HepG2 (cell line): ENCODE data around the gene COL5A1. TPM values are rescaled to one million over a fixed set of nuclear protein-coding genes. Genes with fewer than 3 reads are reported as not detected.

Source experiments
- ATAC-seq: fragments of 200-7000 bp; cut with Tn5 transposase; 3 replicates; pipeline ENCODE4 v1.9.1; 2020; ENCODE audit warnings: mild to moderate bottlenecking, moderate library complexity
- BruUV-seq: library from RNA; stranded (reverse); fragments of 400-500 nt; replicated peaks from 2 replicates; lab custom pipeline; 2021; lab: Mats Ljungman, UMichigan
- CTCF ChIA-PET: fragments of 300-600 bp; formaldehyde crosslinking; extraction: SDS; loops from one replicate; lab custom pipeline; 2021; ENCODE audit warnings: low total read pairs, inconsistent platforms, low intra/inter-chr PET ratio; lab: Yijun Ruan, JAX
- POLR2A ChIA-PET: fragments of 350-600 bp; sonication (Branson Sonifier 250); formaldehyde crosslinking; loops from one replicate; lab custom pipeline; 2020; ENCODE audit warnings: antibody characterized with exemption, inconsistent platforms; lab: Yijun Ruan, JAX
- DNase-seq: peaks from one replicate; pipeline ENCODE4 v3.0.0-alpha.2; 2015; ENCODE audit warnings: low spot score
- FAIRE-seq: peaks from 3 replicates; lab custom pipeline; 2011; peaks lifted over from hg19 to GRCh38; lab: Jason Lieb, UNC
- H2AFZ ChIP-seq: one replicate; pipeline ENCODE4 v1.6.1; 2011; ENCODE audit warnings: low read length, inconsistent platforms
- H3K27ac ChIP-seq: fragments of 300-600 bp; 3 replicates; pipeline ENCODE4 v1.8.0; 2011; ENCODE audit warnings: mixed run types, mild to moderate bottlenecking, mixed read lengths, low read length, inconsistent platforms; ENCODE audit not compliant: insufficient read depth; ENCODE audit errors: extremely low read length
- H3K27me3 ChIP-seq, 2 experiments: fragments of 200-600 bp in 1 of 2; 2 replicates in 1 of 2; 3 replicates in 1 of 2; pipeline versions ENCODE4 v1.6.0 to v1.8.0; 2011; ENCODE audit warnings: low read length in 2 of 2, mild to moderate bottlenecking in 2 of 2, moderate library complexity in 2 of 2, inconsistent platforms in 1 of 2; ENCODE audit not compliant: insufficient read depth in 2 of 2, control insufficient read depth in 1 of 2
- H3K36me3 ChIP-seq, 2 experiments: fragments of 200-600 bp in 1 of 2; replicated peaks in 1 of 2; 2 replicates in 1 of 2; 3 replicates in 1 of 2; pipeline versions ENCODE4 v1.5.1 to v1.8.0; 2011; ENCODE audit warnings: low read length in 2 of 2, inconsistent platforms in 1 of 2; ENCODE audit not compliant: insufficient read depth in 2 of 2, control insufficient read depth in 1 of 2
- H3K4me1 ChIP-seq: 2 replicates; pipeline ENCODE4 v1.5.1; 2012; ENCODE audit warnings: low read length, inconsistent platforms; ENCODE audit not compliant: insufficient read depth
- H3K4me2 ChIP-seq: 2 replicates; pipeline ENCODE4 v1.6.0; 2011; ENCODE audit warnings: low read depth, low read length, inconsistent platforms
- H3K4me3 ChIP-seq, 3 experiments: fragments of 200-600 bp in 1 of 3; sonication (generic), shearing (Covaris generic) in 1 of 3; replicated peaks in 1 of 3; 2 replicates each; pipeline ENCODE4 v1.5.1; 2011 to 2016; ENCODE audit warnings: low read length in 3 of 3, inconsistent platforms in 2 of 3, low read depth in 2 of 3, mild to moderate bottlenecking in 2 of 3, control low read depth in 1 of 3, mixed read lengths in 1 of 3; ENCODE audit not compliant: insufficient read depth in 1 of 3
- H3K79me2 ChIP-seq: one replicate; pipeline ENCODE4 v1.6.1; 2011; ENCODE audit warnings: low read length, inconsistent platforms; ENCODE audit not compliant: insufficient read depth
- H3K9ac ChIP-seq: 2 replicates; pipeline ENCODE4 v1.6.0; 2011; ENCODE audit warnings: mild to moderate bottlenecking, low read depth, low read length, inconsistent platforms; ENCODE audit not compliant: insufficient read depth
- H3K9me3 ChIP-seq: 2 replicates; pipeline ENCODE4 v1.5.1; 2012; ENCODE audit warnings: mild to moderate bottlenecking, low read length
- H4K20me1 ChIP-seq: 2 replicates; pipeline ENCODE4 v1.6.0; 2011; ENCODE audit warnings: inconsistent platforms, mild to moderate bottlenecking, low read length, moderate library complexity; ENCODE audit not compliant: insufficient read depth
- E2F5 ChIP-seq: sonication (generic); formaldehyde crosslinking; conservative IDR thresholded peaks from 2 replicates; pipeline ENCODE4 v1.4.0; 2020; ENCODE audit warnings: missing genetic modification reagents
- ELF3 ChIP-seq: IDR thresholded peaks from 2 replicates; pipeline ENCODE4 v1.6.1; 2016; ENCODE audit warnings: missing genetic modification reagents, missing compliant biosample characterization
- ISL2 ChIP-seq: sonication (generic); formaldehyde crosslinking; IDR thresholded peaks from 2 replicates; pipeline ENCODE4 v1.5.0; 2020; ENCODE audit warnings: missing genetic modification reagents
- PRDM4 ChIP-seq: sonication (generic); formaldehyde crosslinking; IDR thresholded peaks from 2 replicates; pipeline ENCODE4 v1.9.0; 2021; ENCODE audit warnings: missing genetic modification reagents, borderline replicate concordance
- REXO4 ChIP-seq: sonication (generic); formaldehyde crosslinking; IDR thresholded peaks from 2 replicates; pipeline ENCODE4 v1.8.0; 2022; ENCODE audit warnings: missing genetic modification reagents, mild to moderate bottlenecking, borderline replicate concordance
- ZBTB44 ChIP-seq: sonication (generic); formaldehyde crosslinking; IDR thresholded peaks from 2 replicates; pipeline ENCODE4 v1.4.0; 2020; ENCODE audit warnings: missing genetic modification reagents
- ZNF207 ChIP-seq: fragments of 450-650 bp; IDR thresholded peaks from 2 replicates; pipeline ENCODE4 v1.6.1; 2016; ENCODE audit warnings: antibody characterized with exemption, borderline replicate concordance
- ZNF292 ChIP-seq: sonication (generic); formaldehyde crosslinking; IDR thresholded peaks from 2 replicates; pipeline ENCODE4 v1.8.1; 2022; ENCODE audit warnings: mild to moderate bottlenecking, low read depth, missing genetic modification reagents, borderline replicate concordance
- ZNF34 ChIP-seq: sonication (generic); formaldehyde crosslinking; IDR thresholded peaks from 2 replicates; pipeline ENCODE4 v1.4.0; 2020; ENCODE audit warnings: mild to moderate bottlenecking, missing genetic modification reagents, borderline replicate concordance
- ZNF543 ChIP-seq: sonication (generic); formaldehyde crosslinking; IDR thresholded peaks from 2 replicates; pipeline ENCODE4 v1.4.0; 2020; ENCODE audit warnings: mild to moderate bottlenecking, missing genetic modification reagents
- ZNF589 ChIP-seq: sonication (generic); formaldehyde crosslinking; conservative IDR thresholded peaks from 2 replicates; pipeline ENCODE4 v1.8.0; 2022; ENCODE audit warnings: mild to moderate bottlenecking, moderate library complexity, missing genetic modification reagents
- ZNF605 ChIP-seq: sonication (generic); formaldehyde crosslinking; IDR thresholded peaks from 2 replicates; pipeline ENCODE4 v1.8.0; 2022; ENCODE audit warnings: mild to moderate bottlenecking, missing genetic modification reagents
- ZNF704 ChIP-seq: sonication (generic); formaldehyde crosslinking; IDR thresholded peaks from 2 replicates; pipeline ENCODE4 v1.8.1; 2023; ENCODE audit warnings: mild to moderate bottlenecking, inconsistent platforms, moderate library complexity, missing genetic modification reagents, borderline replicate concordance
- WGBS: methylation state at CpG from one replicate; pipeline ENCODE4 v1.1.6; 2017; ENCODE audit warnings: low lambda C conversion rate; 5-methylcytosine and 5-hydroxymethylcytosine counted together
- in situ Hi-C: cut with HindIII; loops from 2 replicates; pipeline ENCODE4 v1.10.0; 2017; ENCODE audit warnings: low pct_unique_long_range_greater_than_20kb; ENCODE audit not compliant: extremely low pct_ligation_motif_present
- intact Hi-C: fragments of 100-400 bp; cut with micrococcal nuclease; formaldehyde crosslinking; loops from one replicate; pipeline ENCODE4 v1.10.0; 2022; ENCODE audit not compliant: unreplicated experiment
- polyA plus RNA-seq, 8 experiments: library from polyadenylated mRNA; depleted of rRNA in 3 of 8; stranded (reverse) in 7 of 8; unstranded in 1 of 8; fragments of >200 nt; fragmentation: Illumina TruSeq in 4 of 8; extraction: Trizol in 4 of 8; gene quantifications; 2 replicates each; pipeline versions ENCODE4 v1.2.1 to v1.2.3, GENCODE V29; 2011 to 2016; ENCODE audit warnings: low read depth in 4 of 8, missing spikeins in 1 of 8, mixed read lengths in 1 of 8; ENCODE audit not compliant: insufficient read depth in 1 of 8
- total RNA-seq, 5 experiments: library from RNA; depleted of rRNA; stranded (reverse); fragments of >200 nt; fragmentation: Illumina TruSeq; extraction: Trizol; gene quantifications; 2 replicates each; pipeline ENCODE4 v1.2.3, GENCODE V29; 2016; ENCODE audit warnings: low read depth in 1 of 5

Gene COL5A1
- total and polyA plus RNA-seq, 2 of the 13 experiments (the other 11 are each of a cell fraction or from before 2014, with no cell fraction given) = not detected

GRCh38 chr9:134756098-134756497 is 114.5 kb downstream of the COL5A1 start (continued):
- TF ChIP-seq ZNF605 (CRISPR knock-in tag) (no peak), ISL2 (CRISPR knock-in tag) (no peak), ZBTB44 (CRISPR knock-in tag) (no peak), ZNF207 (no peak)

- no peak for ATAC-seq
- 4% methylated on average over 11 of the region's 26 CpGs for WGBS
- no peak overlapping the region for H3K4me3 ChIP-seq
- BruUV-seq = no TSS peak
- no peaks in the 10 kb centered on the region for H4K20me1 ChIP-seq
- no peak for TF ChIP-seq ZNF704 (CRISPR knock-in tag)
- no peak for TF ChIP-seq E2F5 (CRISPR knock-in tag)
- TF ChIP-seq REXO4 (CRISPR knock-in tag) = no peak
- TF ChIP-seq ZNF589 = no peak
- TF ChIP-seq PRDM4 (CRISPR knock-in tag) = no peak
- TF ChIP-seq ZNF292 (CRISPR knock-in tag) = no peak
- no peak for TF ChIP-seq ELF3 (CRISPR knock-in tag)
- TF ChIP-seq ZNF543 (CRISPR knock-in tag) = no peak
- TF ChIP-seq ZNF34 (CRISPR knock-in tag) = no peak
- TF ChIP-seq, all 625 proteins: peak for 0
- H3K79me2 ChIP-seq = no peaks in the 10 kb centered on the region
- H3K4me2 ChIP-seq = no peak overlapping the region
- in situ Hi-C loops = no loop called here
- H3K27me3 ChIP-seq = peaks cover 21 to 59% of the 10 kb centered on the region in 2 experiments; a peak in 4 of 5 replicates
- H3K27ac ChIP-seq = no peak overlapping the region
- no peaks in the 10 kb centered on the region for H3K36me3 ChIP-seq
- H3K9ac ChIP-seq = no peak overlapping the region
- no peak for FAIRE-seq
- intact Hi-C loops = no loop called here
- ChIA-PET POLR2A (no interaction called here), CTCF (no interaction called here)
- H2AFZ ChIP-seq = no peak overlapping the region
- no peaks in the 10 kb centered on the region for H3K4me1 ChIP-seq
- no peak for DNase-seq
- no peaks in the 10 kb centered on the region for H3K9me3 ChIP-seq
These were observed 115.8 kb downstream of the COL5A1 start for GRCh38 chr9:134757216-134757975.
